Endodermal cell (in vitro differentiated cells): ENCODE measurements around the gene RAB31. TPM values are rescaled to one million over a fixed set of nuclear protein-coding genes. Genes with fewer than 3 reads are reported as not detected.

Source experiments
- DNase-seq: peaks from one replicate; pipeline ENCODE4 v3.0.0-alpha.2; 2017
- H3K27ac ChIP-seq: 2 replicates; pipeline ENCODE4 v1.5.1; 2013; ENCODE audit warnings: mild to moderate bottlenecking, low read depth, low read length, moderate library complexity
- H3K27me3 ChIP-seq: 2 replicates; pipeline ENCODE4 v1.6.1; 2013; ENCODE audit warnings: mild to moderate bottlenecking, low read length, moderate library complexity; ENCODE audit not compliant: insufficient read depth, control insufficient read depth, poor library complexity, severe bottlenecking
- H3K36me3 ChIP-seq: 2 replicates; pipeline ENCODE4 v1.7.0; 2013; ENCODE audit warnings: mild to moderate bottlenecking, low read length, moderate library complexity; ENCODE audit not compliant: control insufficient read depth, insufficient read depth
- H3K4me1 ChIP-seq: one replicate; pipeline ENCODE4 v1.7.0; 2013; ENCODE audit warnings: low read length; ENCODE audit not compliant: control insufficient read depth, insufficient read depth
- H3K4me3 ChIP-seq: 2 replicates; pipeline ENCODE4 v1.5.1; 2013; ENCODE audit warnings: mild to moderate bottlenecking, low read length, moderate library complexity
- H3K9ac ChIP-seq: 2 replicates; pipeline ENCODE4 v1.6.1; 2013; ENCODE audit warnings: mild to moderate bottlenecking, low read length, moderate library complexity; ENCODE audit not compliant: poor library complexity, severe bottlenecking; ENCODE audit errors: extremely low read depth
- H3K9me3 ChIP-seq: 2 replicates; pipeline ENCODE4 v1.6.1; 2013; ENCODE audit warnings: mild to moderate bottlenecking, low read length, moderate library complexity; ENCODE audit not compliant: control insufficient read depth
- H3K27ac Mint-ChIP-seq: 2 replicates; pipeline ENCODE4 v1.8.0; 2020; ENCODE audit warnings: mixed read lengths
- H3K27me3 Mint-ChIP-seq: 2 replicates; pipeline ENCODE4 v1.8.0; 2021; ENCODE audit warnings: mild to moderate bottlenecking, mixed read lengths; ENCODE audit not compliant: insufficient read depth
- H3K36me3 Mint-ChIP-seq: 2 replicates; pipeline ENCODE4 v1.8.0; 2020; ENCODE audit warnings: low read depth, mixed read lengths
- H3K4me1 Mint-ChIP-seq: 2 replicates; pipeline ENCODE4 v1.8.0; 2020; ENCODE audit warnings: mixed read lengths
- H3K4me3 Mint-ChIP-seq: 2 replicates; pipeline ENCODE4 v1.8.0; 2020; ENCODE audit warnings: mild to moderate bottlenecking, moderate library complexity, mixed read lengths
- H3K9me3 Mint-ChIP-seq: 2 replicates; pipeline ENCODE4 v1.8.0; 2020; ENCODE audit warnings: mild to moderate bottlenecking, mixed read lengths
- CTCF ChIP-seq: fragments of 200-600 bp; sonication (generic); conservative IDR thresholded peaks from 2 replicates; pipeline ENCODE4 v1.5.0; 2021; ENCODE audit warnings: antibody characterized with exemption, mild to moderate bottlenecking
- WGBS, 2 experiments: methylation state at CpG; one replicate each; pipeline versions ENCODE4 v1.1.5 to v1.1.7; 2013; ENCODE audit warnings: missing lambda C conversion rate in 2 of 2, mixed read lengths in 1 of 2; ENCODE audit not compliant: insufficient coverage in 1 of 2, insufficient read length in 1 of 2; 5-methylcytosine and 5-hydroxymethylcytosine counted together
- total RNA-seq, 2 donors: library from RNA; stranded (reverse); fragmentation: NEBNext Ultra II Directional in 1 of 2; extraction: Animal tissue kit (Norgen Biotek cat#: 25700) in 1 of 2; gene quantifications; 2 replicates in 1 of 2; 3 replicates in 1 of 2; pipeline ENCODE4 v1.2.1, GENCODE V29; 2021

RAB31 gene
- total RNA-seq, 2 donors from 2014 or later, result 11.7 to 20.3 TPM

GRCh38 chr18:9722691-9723090, 14.6 kb downstream of the RAB31 start:
- H3K9me3 ChIP-seq, result no peaks in the 10 kb centered on the region
- Mint-ChIP-seq H3K27ac (no peak overlapping the region), H3K27me3 (peaks cover 18% of the 10 kb centered on the region), H3K9me3 (peaks cover 3% of the 10 kb centered on the region), H3K4me3 (no peak overlapping the region), H3K36me3 (peaks cover 6% of the 10 kb centered on the region), H3K4me1 (peaks cover 5% of the 10 kb centered on the region)
- H3K27me3 ChIP-seq, result peaks cover 13% of the 10 kb centered on the region
- TF ChIP-seq CTCF, result peak; percentile 81
- no peak overlapping the region for H3K27ac ChIP-seq
- DNase-seq, result peak; percentile 83
- H3K36me3 ChIP-seq, result no peaks in the 10 kb centered on the region
- H3K4me1 ChIP-seq, result no peaks in the 10 kb centered on the region
- 60 to 89% methylated on average over 1 to 3 of the region's 3 CpGs for WGBS, 2 experiments
- H3K9ac ChIP-seq, result no peak overlapping the region
- H3K4me3 ChIP-seq, result no peak overlapping the region

- 95 to 96% methylated on average over 3 to 5 of the region's 5 CpGs for WGBS, 2 experiments
- no peak overlapping the region for H3K9ac ChIP-seq
- DNase-seq, result no peak
- no peak overlapping the region for H3K4me3 ChIP-seq
- Mint-ChIP-seq H3K4me3 (no peak overlapping the region), H3K27me3 (peaks cover 18% of the 10 kb centered on the region), H3K27ac (no peak overlapping the region), H3K4me1 (no peaks in the 10 kb centered on the region), H3K36me3 (peaks cover 6% of the 10 kb centered on the region), H3K9me3 (peaks cover 3% of the 10 kb centered on the region)
- H3K36me3 ChIP-seq, result no peaks in the 10 kb centered on the region
- no peaks in the 10 kb centered on the region for H3K9me3 ChIP-seq
- H3K27me3 ChIP-seq, result peaks cover 13% of the 10 kb centered on the region
- no peaks in the 10 kb centered on the region for H3K4me1 ChIP-seq
- H3K27ac ChIP-seq, result no peak overlapping the region
- no peak for TF ChIP-seq CTCF
Observed at GRCh38 chr18:9724797-9725585, 16.9 kb downstream of the RAB31 start.

- Histone ChIP-seq H3K27me3 (peaks cover 8% of the 10 kb centered on the region), H3K9ac (no peak overlapping the region), H3K4me3 (no peak overlapping the region), H3K4me1 (no peaks in the 10 kb centered on the region), H3K9me3 (no peaks in the 10 kb centered on the region), H3K27ac (no peak overlapping the region), H3K36me3 (no peaks in the 10 kb centered on the region)
- Mint-ChIP-seq H3K9me3 (peaks cover 3% of the 10 kb centered on the region), H3K4me1 (peaks cover 4% of the 10 kb centered on the region), H3K4me3 (no peak overlapping the region), H3K27me3 (peaks cover 8% of the 10 kb centered on the region), H3K36me3 (peaks cover 6% of the 10 kb centered on the region), H3K27ac (no peak overlapping the region)
- no peak for DNase-seq
- WGBS, 2 experiments, result 95 to 97% methylated on average over 4 to 5 of the region's 5 CpGs
- TF ChIP-seq CTCF, result no peak
Observed at GRCh38 chr18:9726175-9726574, 18.1 kb downstream of the RAB31 start.
